ENCODE data around the gene CCHCR1.
"Not testable (repeated sequence)": the region's sequence is repeated elsewhere in the genome, so short reads cannot be mapped to it uniquely, and the experiment has no call there.

The CCHCR1 gene

GRCh38 chr6:31157513-31158139, at the start of gene CCHCR1:
Gene CCHCR1, minus strand, starts transcription at chr6:31157802. Its CDS starts 202 bp downstream, at chr6:31157600.
- DNase-seq (ENCODE audit: low spot score), result no peak

GRCh38 chr6:31205638-31206037, 48.0 kb upstream of the CCHCR1 start:
- DNase-seq (ENCODE audit: low spot score), result no peak

GRCh38 chr6:31204751-31205145, 47.1 kb upstream of the CCHCR1 start:
- no peak for DNase-seq (ENCODE audit: low spot score)

GRCh38 chr6:31203345-31203979, 45.9 kb upstream of the CCHCR1 start:
- DNase-seq (ENCODE audit: low spot score), result no peak

- no peak for DNase-seq (ENCODE audit: low spot score)
Measured at GRCh38 chr6:31202259-31203166, 44.9 kb upstream of the CCHCR1 start.

GRCh38 chr6:31199105-31199452, 41.5 kb upstream of the CCHCR1 start:
- DNase-seq (ENCODE audit: low spot score), result not testable (repeated sequence)

- DNase-seq (ENCODE audit: low spot score), result peak; percentile 73
Measured at GRCh38 chr6:31197559-31198305, 40.1 kb upstream of the CCHCR1 start.

GRCh38 chr6:31196251-31197022, 38.8 kb upstream of the CCHCR1 start:
- DNase-seq (ENCODE audit: low spot score), result not testable (repeated sequence)

- not testable (repeated sequence) for DNase-seq (ENCODE audit: low spot score)
Measured at GRCh38 chr6:31195308-31195979, 37.8 kb upstream of the CCHCR1 start.

GRCh38 chr6:31194061-31194834, 36.6 kb upstream of the CCHCR1 start:
- no peak for DNase-seq (ENCODE audit: low spot score)

- no peak for DNase-seq (ENCODE audit: low spot score)
Measured at GRCh38 chr6:31193206-31193605, 35.6 kb upstream of the CCHCR1 start.

GRCh38 chr6:31192431-31193105, 35.0 kb upstream of the CCHCR1 start:
- peak; percentile 70 for DNase-seq (ENCODE audit: low spot score)

GRCh38 chr6:31190488-31190887, 32.9 kb upstream of the CCHCR1 start:
- no peak for DNase-seq (ENCODE audit: low spot score)

- not testable (repeated sequence) for DNase-seq (ENCODE audit: low spot score)
Measured at GRCh38 chr6:31189223-31189622, 31.6 kb upstream of the CCHCR1 start.

- no peak for DNase-seq (ENCODE audit: low spot score)
Measured at GRCh38 chr6:31187780-31188194, 30.2 kb upstream of the CCHCR1 start.

GRCh38 chr6:31186052-31186734, 28.6 kb upstream of the CCHCR1 start:
- DNase-seq (ENCODE audit: low spot score), result no peak

- not testable (repeated sequence) for DNase-seq (ENCODE audit: low spot score)
Measured at GRCh38 chr6:31185695-31186051, 28.1 kb upstream of the CCHCR1 start.

GRCh38 chr6:31183859-31184258, 26.3 kb upstream of the CCHCR1 start:
- not testable (repeated sequence) for DNase-seq (ENCODE audit: low spot score)

- not testable (repeated sequence) for DNase-seq (ENCODE audit: low spot score)
Measured at GRCh38 chr6:31183287-31183686, 25.7 kb upstream of the CCHCR1 start.
